ENCODE results near the gene TUBA4A.

TUBA4A gene

GRCh38 chr2:219286436-219287115 lies 32.9 kb upstream of the TUBA4A start:
- DNase-seq: no peak

- DNase-seq: peak; percentile 56
Observed at GRCh38 chr2:219285894-219286425, 32.2 kb upstream of the TUBA4A start.

GRCh38 chr2:219285373-219285735 lies 31.6 kb upstream of the TUBA4A start:
- no peak for DNase-seq

DNA sequence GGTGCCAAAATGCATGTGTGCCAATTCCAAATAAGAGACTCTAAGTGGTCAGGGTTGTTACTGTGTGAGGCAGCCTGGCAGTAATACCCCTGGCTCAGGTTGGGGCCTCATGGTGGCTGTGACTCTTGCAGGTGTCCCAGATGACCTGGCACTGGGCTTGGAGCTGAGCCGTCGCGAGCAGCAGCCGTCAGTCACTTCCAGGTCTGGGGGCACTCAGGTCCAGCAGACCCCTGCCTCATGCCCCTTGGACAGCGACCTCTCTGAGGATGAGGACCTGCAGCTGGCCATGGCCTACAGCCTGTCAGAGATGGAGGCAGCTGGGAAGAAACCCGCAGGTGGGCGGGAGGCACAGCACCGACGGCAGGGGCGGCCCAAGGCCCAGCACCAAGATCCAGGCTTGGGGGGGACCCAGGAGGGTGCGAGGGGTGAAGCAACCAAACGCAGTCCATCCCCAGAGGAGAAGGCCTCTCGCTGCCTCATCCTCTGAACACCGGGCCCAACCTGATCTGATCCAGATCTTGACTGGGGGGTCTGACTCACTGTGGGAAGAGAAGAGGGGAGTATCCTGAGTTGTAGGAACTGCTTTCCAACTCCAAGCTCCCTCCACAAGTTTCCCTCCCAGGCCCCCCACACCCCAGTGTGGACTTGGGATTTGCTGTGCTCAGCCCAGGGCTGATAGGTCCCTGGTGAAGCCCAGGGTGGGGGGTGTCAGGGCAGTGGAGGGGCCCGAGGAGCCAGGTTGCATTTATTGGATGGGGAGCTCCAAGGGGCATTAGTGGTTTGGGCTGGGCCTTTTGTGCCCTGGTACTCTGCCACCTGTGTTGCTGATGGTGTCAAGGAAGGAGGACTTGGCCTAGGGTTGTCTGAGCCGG lies 31.0 kb upstream of the TUBA4A start:
- DNase-seq: no peak

GRCh38 chr2:219282943-219283581 lies 29.3 kb upstream of the TUBA4A start:
- DNase-seq: no peak

GRCh38 chr2:219282375-219282774 lies 28.7 kb upstream of the TUBA4A start:
- DNase-seq: no peak

DNA sequence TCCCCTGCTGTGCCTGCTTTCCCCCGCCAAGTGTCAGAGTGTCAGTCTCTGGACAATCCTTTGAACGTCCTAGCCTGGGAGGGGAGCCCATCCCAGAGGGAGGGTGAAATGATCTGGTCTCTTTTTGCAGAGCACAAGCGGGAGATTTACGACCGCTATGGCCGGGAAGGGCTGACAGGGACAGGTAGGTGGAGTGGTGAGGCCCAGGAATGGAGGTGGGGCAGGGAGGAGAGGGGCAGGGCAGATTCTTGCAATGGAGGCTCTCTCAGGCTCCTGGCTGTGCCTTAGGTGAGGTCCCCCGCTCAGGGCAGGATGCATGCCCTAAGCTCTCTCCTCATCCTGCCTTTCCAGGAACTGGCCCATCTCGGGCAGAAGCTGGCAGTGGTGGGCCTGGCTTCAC lies 27.9 kb upstream of the TUBA4A start:
- no peak for DNase-seq

- no peak for DNase-seq
Observed at GRCh38 chr2:219280651-219281050, 26.9 kb upstream of the TUBA4A start.

DNA sequence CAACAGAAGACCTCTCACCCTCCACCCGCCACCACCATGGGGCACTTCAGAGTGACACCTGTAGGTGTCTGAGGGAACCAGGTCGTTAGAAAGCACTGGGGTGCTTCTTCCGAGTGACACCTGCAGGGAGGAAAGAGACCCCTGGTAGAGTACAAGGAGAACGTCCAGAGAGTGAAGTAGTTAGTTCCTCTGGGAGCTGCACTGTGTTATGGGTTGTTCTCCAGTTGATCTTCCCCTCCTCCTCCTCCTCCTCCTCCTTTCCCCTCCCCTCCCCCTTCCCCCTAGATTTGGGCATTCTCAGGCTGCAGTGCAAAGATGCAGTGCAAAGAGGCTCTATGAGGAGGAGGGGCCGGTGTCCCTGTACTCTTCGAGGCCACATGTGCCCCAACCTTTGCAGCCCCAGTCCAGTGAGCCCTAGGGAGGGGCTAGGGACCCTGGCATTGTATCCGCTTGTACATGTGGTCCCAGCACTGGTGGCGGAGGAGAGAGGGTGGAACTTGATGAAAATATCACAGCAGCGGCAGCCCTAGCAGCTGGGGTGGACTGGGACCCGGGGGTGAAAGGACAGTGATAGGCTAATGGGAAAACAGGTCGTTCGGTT lies 26.3 kb upstream of the TUBA4A start:
- DNase-seq: no peak

DNA sequence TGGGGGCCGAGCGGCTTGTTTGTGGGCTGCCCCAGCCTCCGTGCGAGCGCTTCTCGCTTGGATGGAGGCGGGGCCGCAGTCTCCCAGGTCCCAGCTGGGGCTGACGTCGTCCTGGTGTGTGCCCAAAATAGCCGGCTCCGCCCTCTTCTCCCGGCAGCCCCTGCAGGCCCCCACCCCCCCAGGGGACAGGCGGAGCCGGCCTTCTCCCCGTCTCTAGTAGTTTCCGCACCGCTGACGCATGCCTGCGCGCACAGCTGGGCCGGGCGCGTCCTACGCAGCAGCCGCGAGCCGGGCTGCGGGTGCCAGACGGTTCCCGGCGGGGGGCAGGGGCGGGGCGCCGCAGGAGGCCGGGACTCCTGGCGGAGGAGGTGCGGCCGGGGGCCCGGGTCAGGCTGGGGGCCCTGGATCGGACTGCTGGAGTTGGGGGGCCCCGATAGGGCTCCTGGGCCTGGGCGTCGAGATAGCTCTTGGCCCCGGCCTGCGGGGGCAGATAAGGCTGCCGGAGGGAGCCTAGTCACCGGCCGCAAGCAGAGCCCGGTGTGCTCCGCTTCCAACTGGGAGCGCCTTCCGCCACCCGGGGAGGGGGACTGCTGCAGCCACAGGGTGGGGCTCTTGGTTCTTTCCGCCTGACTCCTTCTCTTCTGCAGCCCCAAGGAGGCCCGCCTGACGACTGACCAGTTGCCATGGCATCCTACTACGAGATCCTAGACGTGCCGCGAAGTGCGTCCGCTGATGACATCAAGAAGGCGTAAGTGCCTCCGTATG lies 25.6 kb upstream of the TUBA4A start, which contains the start of gene DNAJB2:
TSS of gene DNAJB2 (plus strand) at position 216 of the 765 bp plus-strand sequence. CDS start at position 684, 468 bp downstream.
- peak; percentile 95 for DNase-seq

GRCh38 chr2:219278655-219279150 lies 25.0 kb upstream of the TUBA4A start:
- no peak for DNase-seq

DNA sequence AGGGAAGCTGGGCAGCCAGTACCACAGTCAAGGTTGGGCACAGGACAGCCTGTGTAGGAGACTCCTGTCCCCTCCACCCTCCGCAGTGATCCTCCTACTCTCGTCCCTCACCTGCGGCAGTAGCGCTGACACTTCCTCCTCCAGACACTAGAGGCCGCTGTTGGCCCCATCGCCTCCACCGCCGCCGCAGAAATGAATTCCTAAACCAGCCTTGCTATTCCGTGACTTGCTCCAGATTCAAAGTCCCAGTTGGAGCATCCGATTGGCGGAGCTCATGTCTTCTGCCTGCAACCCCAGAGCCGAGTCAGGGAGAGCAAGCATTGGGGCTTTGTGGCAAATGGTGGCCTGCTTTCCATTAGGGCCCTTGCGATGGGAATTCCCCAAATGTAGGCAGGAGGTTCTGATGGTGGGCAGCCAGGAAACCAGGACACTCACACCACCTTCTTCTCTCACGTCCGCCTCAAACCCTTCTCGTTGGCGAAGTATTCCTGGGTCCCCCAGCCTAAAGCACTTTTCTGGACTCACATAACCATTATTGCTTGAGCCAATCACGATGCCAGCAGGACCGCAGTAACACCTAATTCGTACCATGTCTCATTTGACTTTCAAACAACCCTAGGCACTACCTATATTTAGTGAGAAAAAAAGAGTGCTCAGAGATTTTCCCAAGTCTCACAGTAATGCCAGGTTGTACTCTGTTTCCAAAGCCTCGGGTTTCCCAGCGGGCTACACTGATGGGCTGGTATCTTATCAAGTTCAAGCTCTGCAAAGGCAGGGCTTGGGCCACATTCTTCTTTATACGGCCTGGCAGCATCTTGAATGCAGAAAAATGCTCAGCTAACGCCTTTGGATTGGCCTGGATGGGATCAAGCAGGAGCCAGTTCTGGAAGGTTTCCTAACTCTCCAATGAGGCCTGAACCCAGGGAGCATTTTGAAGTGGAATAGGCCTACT lies 24.3 kb upstream of the TUBA4A start:
- DNase-seq: peak; percentile 55

DNA sequence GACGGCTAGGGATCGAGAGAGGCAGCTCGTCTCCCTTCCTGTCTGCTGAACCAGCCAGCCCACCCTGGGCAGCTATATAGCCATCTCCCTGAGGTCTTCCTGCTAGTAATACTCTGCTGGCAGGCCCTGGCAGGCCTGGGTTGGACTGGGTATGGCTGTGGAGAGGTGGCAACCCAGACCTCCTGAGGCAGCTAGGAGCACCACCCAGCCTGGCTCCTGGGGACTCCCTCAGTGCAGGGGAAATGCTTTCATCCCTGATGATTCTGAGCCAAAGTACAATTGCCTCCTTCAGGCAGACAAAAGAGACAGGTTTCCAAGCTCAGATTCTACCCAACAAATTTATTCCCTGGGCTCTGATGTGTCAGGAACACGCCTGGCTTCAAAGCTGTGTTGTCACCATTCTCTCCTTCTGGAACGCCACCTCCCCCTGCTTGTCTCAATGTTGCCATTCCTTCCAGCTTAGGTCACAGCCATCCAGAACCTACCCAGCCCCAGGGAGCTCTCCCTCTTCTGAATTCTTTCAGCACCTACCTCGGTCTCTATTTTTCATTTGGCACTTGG lies 20.7 kb upstream of the TUBA4A start:
- DNase-seq: no peak

GRCh38 chr2:219273937-219274336 lies 20.2 kb upstream of the TUBA4A start:
- DNase-seq: no peak

GRCh38 chr2:219272995-219273394 lies 19.3 kb upstream of the TUBA4A start:
- no peak for DNase-seq

DNA sequence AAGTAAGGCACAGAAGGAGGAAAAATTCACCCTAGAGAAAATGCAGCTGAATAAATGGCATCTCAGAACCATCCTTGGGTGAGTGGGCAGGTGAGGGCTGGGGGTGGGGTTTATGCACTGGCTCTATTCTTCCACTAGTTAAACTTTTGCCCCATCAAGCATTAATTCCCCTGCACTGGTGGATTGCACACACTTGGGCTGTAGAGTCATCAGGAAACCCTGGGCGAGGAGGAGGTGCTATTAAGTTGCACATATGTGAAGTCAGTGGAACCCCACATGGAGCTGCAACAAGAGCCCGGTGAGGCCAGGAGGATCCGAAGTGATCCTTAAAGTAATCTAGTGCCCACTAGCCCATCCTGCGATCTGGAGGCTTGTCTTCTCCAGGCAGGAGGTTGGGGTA lies 18.6 kb upstream of the TUBA4A start:
- no peak for DNase-seq

- no peak for DNase-seq
Observed at GRCh38 chr2:219271021-219271420, 17.3 kb upstream of the TUBA4A start.

DNA sequence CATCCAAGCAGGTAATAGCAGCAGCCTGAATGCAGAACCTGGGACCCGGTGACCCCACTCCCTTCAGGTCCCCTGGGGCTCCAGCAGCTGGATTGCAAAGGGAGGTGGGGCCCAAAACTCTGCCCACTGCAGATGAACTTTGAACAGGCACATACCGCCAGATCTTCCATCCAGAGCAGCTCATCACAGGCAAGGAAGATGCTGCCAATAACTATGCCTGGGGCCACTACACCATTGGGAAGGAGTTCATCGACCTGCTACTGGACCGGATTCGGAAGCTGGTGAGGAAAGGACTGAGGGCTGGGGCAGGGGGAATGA lies 16.3 kb upstream of the TUBA4A start:
- no peak for DNase-seq

- DNase-seq: no peak
Observed at GRCh38 chr2:219269362-219270054, 15.8 kb upstream of the TUBA4A start.

GRCh38 chr2:219268294-219268693 lies 14.6 kb upstream of the TUBA4A start:
- DNase-seq: no peak
